Measurements from ENCODE around the gene PIR.

- no peak for TF ChIP-seq EZH2phosphoT487 (IDR thresholded peaks at IDR 0.05; ENCODE audit: low read depth)
- peak; percentile 71 for TF ChIP-seq CTCF (IDR thresholded peaks at IDR 0.05; ENCODE audit: low read depth, low read length)
Observed at GRCh38 chrX:15382813-15383212, 110.3 kb downstream of the PIR start.
